ENCODE measurements around the gene NEGR1.

DNA sequence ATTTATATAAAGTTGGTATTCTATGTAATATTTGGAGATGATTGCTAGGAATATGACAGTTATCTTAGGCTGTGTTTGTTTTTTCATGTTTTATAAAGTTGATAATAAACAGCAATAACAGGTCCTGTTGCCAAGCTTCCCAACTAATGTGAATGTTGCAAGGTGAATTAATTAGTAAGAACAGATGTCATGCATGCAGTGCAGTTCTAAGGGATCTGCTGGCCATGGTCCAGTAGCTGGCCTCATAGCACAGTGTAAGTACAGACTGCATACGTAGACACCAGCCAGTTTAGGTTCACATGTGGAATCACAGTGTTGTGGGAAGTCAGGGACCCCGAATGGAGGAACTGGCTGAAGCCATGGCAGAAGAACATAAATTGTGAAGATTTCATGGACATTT is 478.2 kb downstream of the NEGR1 start:
- TF ChIP-seq POLR2A (IDR thresholded peaks at IDR 0.05) (no peak), CTCF (IDR thresholded peaks at IDR 0.05) (no peak)

Measured in thyroid gland (tissue), 4 donors.